ENCODE results near the gene GLRA1.
"Not testable (repeated sequence)": the region's sequence is repeated elsewhere in the genome, so short reads cannot be mapped to it uniquely, and the experiment has no call there.

The GLRA1 gene

GRCh38 chr5:151811593-151812321, 112.9 kb downstream of the GLRA1 start:
- DNase-seq: no peak

DNA sequence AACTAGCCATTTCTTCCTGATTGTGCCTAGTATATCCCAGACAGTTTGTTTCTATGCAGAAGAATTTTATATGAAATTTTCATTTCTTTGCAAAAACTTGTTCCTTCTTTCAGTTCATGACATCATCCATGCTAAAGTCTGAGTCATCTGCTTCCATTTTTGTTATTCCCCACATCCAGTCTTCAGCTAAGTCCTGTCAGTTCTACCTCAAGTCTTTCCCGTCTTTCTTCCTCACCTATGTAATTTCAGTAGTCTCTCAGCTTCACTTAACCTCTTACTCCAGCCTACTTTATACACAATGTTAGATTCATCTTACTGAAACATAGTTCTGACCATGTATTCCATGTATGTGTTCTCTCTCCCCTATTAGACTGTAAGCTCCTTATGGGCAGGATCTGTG, 113.8 kb downstream of the GLRA1 start:
- no peak for DNase-seq

- DNase-seq: no peak
Measured at GRCh38 chr5:151810449-151810848, 114.2 kb downstream of the GLRA1 start.

DNA sequence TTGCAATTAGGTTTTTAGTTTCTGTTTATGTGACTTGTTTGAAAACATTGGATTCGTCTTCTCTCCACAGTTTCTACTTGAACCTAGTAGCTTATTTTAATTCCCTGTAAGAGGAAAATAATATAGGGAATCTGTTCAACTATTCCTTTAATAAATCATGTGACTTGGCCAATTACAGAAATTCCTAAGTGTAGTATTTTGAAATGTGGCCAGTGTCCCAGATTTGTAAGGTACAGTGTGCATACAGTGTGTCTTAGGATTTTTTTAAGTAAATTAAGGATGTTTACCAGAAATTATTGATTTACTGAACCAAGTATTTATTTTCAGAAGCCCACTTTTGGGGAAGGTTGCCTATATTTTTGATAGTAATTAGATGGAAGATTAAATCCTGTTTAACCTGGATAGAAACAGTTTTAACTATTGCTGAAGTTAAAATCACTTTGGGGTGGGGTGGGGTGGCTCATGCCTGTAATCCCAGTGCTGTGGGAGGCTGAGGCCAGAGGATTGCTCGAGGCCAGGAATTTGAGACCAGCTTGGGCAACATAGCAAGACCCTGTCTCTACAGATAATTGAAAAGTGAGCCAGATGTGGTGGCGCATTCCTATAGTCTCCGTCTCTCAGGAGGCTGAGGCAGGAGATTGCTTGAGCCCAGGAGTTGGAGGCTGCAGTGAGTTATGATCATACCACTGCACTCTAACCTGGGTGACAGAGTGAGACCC, 116.0 kb downstream of the GLRA1 start:
- DNase-seq: no peak

GRCh38 chr5:151805414-151806223, 119.0 kb downstream of the GLRA1 start:
- no peak for DNase-seq

DNA sequence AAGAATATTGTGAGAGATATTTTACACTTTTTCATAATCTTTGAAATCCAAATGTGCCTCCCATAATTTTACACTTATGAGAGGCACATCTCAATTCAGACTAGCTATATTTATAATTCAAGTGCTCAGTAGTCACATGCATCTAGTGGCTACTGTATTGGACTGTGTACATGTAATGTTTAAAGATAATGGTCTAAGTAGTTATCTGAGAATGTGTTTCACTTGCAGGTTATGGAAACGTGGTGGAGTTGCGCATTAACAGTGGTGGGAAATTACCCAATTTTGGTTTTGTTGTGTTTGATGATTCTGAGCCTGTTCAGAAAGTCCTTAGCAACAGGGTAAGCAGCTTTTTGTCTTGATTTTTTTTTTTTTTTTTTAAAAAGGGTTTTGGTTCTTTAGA, 124.1 kb downstream of the GLRA1 start:
- no peak for DNase-seq

DNA sequence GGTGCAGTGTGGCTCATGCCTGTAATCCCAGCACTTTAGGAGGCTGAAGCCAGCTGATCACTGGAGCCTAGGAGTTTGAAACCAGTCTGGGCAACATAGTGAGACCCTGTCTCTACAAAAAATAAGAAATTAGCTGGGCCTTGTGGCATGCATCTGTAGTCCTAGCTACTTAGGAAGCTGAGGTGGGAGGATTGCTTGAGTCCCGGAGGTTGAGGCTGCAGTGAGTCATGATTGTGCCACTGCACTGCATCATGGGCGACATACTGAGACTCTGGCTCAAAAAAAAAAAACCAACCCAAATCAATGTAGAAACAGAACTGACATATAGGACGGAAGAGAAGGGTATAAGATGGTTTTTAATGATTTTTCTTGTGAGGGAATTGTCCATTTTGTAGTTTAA, 125.2 kb downstream of the GLRA1 start:
- no peak for DNase-seq

GRCh38 chr5:151798674-151799073, 126.0 kb downstream of the GLRA1 start:
- no peak for DNase-seq

- no peak for DNase-seq
Measured at GRCh38 chr5:151795426-151795825, 129.2 kb downstream of the GLRA1 start.

DNA sequence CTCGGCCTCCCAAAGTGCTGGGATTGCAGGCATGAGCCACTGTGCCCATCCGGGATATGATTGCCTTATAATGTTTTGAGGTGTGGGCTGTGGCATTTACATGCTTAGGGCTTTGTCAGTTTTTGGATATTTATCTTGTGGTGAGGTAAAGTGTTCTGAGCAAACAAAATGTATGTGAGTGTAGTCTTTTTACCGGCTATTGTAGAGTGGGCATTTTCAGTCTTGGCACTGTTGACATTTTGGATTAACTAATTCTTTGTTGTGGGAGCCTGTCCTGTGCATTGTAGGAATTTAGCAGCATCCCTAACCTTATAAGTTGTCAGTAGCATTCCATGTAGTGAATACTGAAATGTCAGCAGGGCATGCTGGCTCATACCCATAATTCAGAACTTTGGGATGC, 131.3 kb downstream of the GLRA1 start:
- no peak for DNase-seq

DNA sequence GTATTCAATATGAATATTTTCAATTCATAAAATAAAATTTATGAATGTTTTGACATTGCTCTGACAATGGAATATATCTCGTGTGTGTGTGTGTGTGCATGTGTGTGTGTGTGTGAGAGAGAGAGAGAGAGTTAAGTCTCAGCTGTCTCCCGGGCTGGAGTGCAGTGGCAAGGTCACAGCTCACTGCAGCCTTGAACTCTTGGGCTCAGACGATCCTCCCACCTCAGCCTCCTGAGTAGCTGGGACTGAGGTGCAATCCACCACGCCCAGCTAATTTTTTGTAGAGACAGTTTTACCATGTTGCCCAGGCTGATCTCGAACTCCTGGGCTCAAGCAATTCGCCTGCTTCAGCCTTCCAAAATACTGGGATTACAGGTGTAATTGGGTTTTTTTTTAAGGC, 136.8 kb downstream of the GLRA1 start:
- DNase-seq: no peak

- no peak for DNase-seq
Measured at GRCh38 chr5:151786468-151786867, 138.2 kb downstream of the GLRA1 start.

GRCh38 chr5:151784141-151784540, 140.5 kb downstream of the GLRA1 start:
- DNase-seq: no peak

- DNase-seq: not testable (repeated sequence)
Measured at GRCh38 chr5:151783664-151784063, 141.0 kb downstream of the GLRA1 start.

- DNase-seq: no peak
Measured at GRCh38 chr5:151781201-151781600, 143.4 kb downstream of the GLRA1 start.

DNA sequence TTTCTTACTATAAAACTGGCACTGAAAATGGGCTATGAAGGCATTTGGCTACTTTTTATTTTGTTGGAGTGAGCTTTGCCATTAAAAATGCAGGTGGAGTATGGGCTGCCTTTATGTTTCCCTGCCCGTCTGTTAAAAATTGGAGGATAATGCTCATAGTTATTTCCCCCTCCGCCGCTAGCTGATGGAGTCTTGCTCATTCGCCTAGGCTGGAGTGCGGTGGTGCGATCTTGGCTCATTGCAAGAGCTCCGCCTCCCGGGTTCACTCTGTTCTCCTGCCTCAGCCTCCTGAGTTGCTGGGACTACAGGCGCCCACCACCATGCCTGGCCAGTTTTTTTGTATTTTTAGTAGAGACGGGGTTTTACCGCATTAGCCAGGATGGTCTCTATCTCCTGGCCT, 144.3 kb downstream of the GLRA1 start:
- no peak for DNase-seq

DNA sequence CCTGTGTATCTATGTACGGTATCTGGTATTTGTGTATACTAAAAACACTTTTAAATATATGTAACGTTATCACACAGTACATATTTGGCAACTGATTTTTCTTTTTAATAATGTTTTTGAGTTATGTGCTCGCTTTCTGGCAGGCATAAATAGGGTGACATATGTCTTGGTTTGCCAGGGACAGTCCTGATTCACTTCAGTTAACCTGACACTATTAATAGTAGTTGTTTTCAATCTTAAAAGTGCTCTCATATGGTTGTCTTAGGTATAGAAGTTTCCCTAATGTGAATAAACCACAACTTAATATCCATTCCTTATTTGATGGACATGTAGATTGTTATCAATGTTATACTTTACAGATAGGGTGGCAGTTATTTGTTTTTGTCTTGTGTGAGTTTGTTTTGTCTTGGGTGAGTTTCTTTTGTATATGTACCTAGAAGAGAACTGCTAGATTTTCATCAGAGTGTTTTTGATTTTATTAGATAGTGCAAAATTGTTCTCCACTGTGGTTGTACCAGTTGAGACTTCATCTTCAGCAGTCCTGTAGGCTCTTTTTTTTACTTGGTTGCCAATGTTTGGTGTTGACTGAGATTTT, 145.0 kb downstream of the GLRA1 start:
- no peak for DNase-seq

- no peak for DNase-seq
Measured at GRCh38 chr5:151775025-151775606, 149.5 kb downstream of the GLRA1 start.

- no peak for DNase-seq
Measured at GRCh38 chr5:151773951-151774350, 150.7 kb downstream of the GLRA1 start.

DNA sequence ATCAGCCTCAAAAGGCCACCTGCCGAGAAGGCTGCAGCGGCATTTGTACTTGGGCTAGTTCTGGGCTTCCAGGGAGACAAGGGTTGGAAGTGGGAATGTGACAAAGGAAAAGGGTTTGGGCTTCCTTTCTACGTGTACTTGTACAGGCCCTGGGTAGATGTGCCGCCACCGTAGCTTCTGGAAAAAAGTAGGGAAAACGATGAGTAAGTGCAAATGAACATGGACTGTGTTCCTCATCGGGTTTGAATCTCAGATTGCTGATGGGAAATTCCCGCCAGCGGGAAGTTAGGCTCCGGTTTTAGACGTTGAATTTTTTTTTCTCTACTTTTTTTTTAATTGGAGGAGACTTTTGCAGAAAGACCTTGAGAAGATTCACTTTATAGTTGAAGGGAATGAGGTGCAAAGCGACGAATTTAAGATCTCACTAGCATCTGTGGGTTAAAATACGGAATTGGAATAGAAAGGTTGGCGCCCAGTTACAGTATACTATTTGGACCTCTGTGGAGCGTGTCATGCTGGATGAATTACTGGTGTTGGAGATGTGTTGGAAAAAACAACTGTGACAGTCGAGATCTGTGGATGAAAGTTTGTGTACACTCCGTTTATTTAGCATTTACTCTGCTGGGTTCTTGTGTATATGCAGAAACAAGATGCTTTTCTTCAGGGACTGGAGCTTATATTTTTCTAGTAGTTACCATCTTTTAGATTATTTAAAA, 151.6 kb downstream of the GLRA1 start:
- no peak for DNase-seq
